NCI-H446 (cell line): Measurements from ENCODE around the gene DTYMK.
"Not testable (repeated sequence)": the region's sequence is repeated elsewhere in the genome, so short reads cannot be mapped to it uniquely, and the experiment has no call there.

Experiments
- DNase-seq, 2 experiments: peaks; one replicate each; lab custom pipeline; 2025; lab: John Stamatoyannopoulos, UW

Gene DTYMK

GRCh38 chr2:241686650-241687425 lies at the start of gene DTYMK:
Gene DTYMK, minus strand, starts transcription at chr2:241686815. Its CDS starts 32 bp downstream, at chr2:241686783.
- DNase-seq: peak; percentile 87 to 97

GRCh38 chr2:241736111-241736510 lies 49.5 kb upstream of the DTYMK start:
- no peak for DNase-seq

- peak; percentile 48 to 91 for DNase-seq
Measured at GRCh38 chr2:241734467-241735208, 48.0 kb upstream of the DTYMK start, which contains the start of gene D2HGDH. Gene D2HGDH, plus strand, starts transcription at chr2:241734630. Its CDS starts 595 bp downstream, at chr2:241735225.

- no peak for DNase-seq
Measured at GRCh38 chr2:241734208-241734466, 47.5 kb upstream of the DTYMK start.

- no peak for DNase-seq
Measured at GRCh38 chr2:241733391-241734207, 47.0 kb upstream of the DTYMK start.

GRCh38 chr2:241732513-241733186 lies 46.0 kb upstream of the DTYMK start:
- not testable (repeated sequence) for DNase-seq

- no peak for DNase-seq
Measured at GRCh38 chr2:241730671-241731293, 44.2 kb upstream of the DTYMK start.

- DNase-seq: no peak
Measured at GRCh38 chr2:241729868-241730267, 43.3 kb upstream of the DTYMK start.

- no peak for DNase-seq
Measured at GRCh38 chr2:241728627-241729026, 42.0 kb upstream of the DTYMK start.

- no peak for DNase-seq
Measured at GRCh38 chr2:241728000-241728399, 41.4 kb upstream of the DTYMK start.

GRCh38 chr2:241726459-241726858 lies 39.8 kb upstream of the DTYMK start:
- DNase-seq: no peak

GRCh38 chr2:241724975-241725870 lies 38.6 kb upstream of the DTYMK start:
- DNase-seq: no peak

GRCh38 chr2:241724259-241724974 lies 37.8 kb upstream of the DTYMK start:
- DNase-seq: no peak

- no peak for DNase-seq
Measured at GRCh38 chr2:241722896-241723454, 36.4 kb upstream of the DTYMK start.

GRCh38 chr2:241721852-241722251 lies 35.2 kb upstream of the DTYMK start:
- DNase-seq: no peak

- DNase-seq: no peak
Measured at GRCh38 chr2:241720560-241720959, 33.9 kb upstream of the DTYMK start.

GRCh38 chr2:241720099-241720498 lies 33.5 kb upstream of the DTYMK start:
- no peak for DNase-seq

GRCh38 chr2:241719093-241719492 lies 32.5 kb upstream of the DTYMK start:
- no peak for DNase-seq

- DNase-seq: no peak
Measured at GRCh38 chr2:241708879-241709278, 22.3 kb upstream of the DTYMK start.

GRCh38 chr2:241706537-241706936 lies 19.9 kb upstream of the DTYMK start:
- no peak for DNase-seq
